B cell (primary cell): Measurements from ENCODE around the gene ALMS1. TPM values are rescaled to one million over a fixed set of nuclear protein-coding genes. Genes with fewer than 3 reads are reported as not detected.
"Not testable (repeated sequence)": the region's sequence is repeated elsewhere in the genome, so short reads cannot be mapped to it uniquely, and the experiment has no call there.

Experiments
- ATAC-seq: fragments of 200-7000 bp; cut with Tn5 transposase; one replicate; pipeline ENCODE4 v1.10.0; 2021; ENCODE audit warnings: low read depth, mild to moderate bottlenecking, moderate number of reproducible peaks, moderate library complexity
- CTCF ChIA-PET: fragments of 350-600 bp; sonication (Branson Sonifier 250); formaldehyde crosslinking; loops from one replicate; lab custom pipeline; 2021; ENCODE audit warnings: antibody characterized with exemption, inconsistent platforms; lab: Charles Lee
- POLR2A ChIA-PET: fragments of 350-600 bp; sonication (Branson Sonifier 250); formaldehyde crosslinking; loops from one replicate; lab custom pipeline; 2021; ENCODE audit warnings: antibody characterized with exemption; lab: Charles Lee
- DNase-seq: peaks from one replicate; pipeline ENCODE4 v3.0.0; 2013
- H2AFZ ChIP-seq: 2 replicates; pipeline ENCODE4 v1.6.1; 2012; ENCODE audit warnings: mild to moderate bottlenecking, low read depth, low read length; ENCODE audit not compliant: insufficient read depth, poor library complexity, severe bottlenecking
- H3K27ac ChIP-seq, 2 donors: 1 replicate in 1 of 2; 2 replicates in 1 of 2; pipeline ENCODE4 v1.5.1; 2012 to 2013; ENCODE audit warnings: low read length in 2 of 2, mild to moderate bottlenecking in 2 of 2, moderate library complexity in 1 of 2
- H3K27me3 ChIP-seq, 4 experiments: fragments of 200-600 bp in 1 of 4; sonication (generic) in 1 of 4; replicated peaks in 1 of 4; 1 replicate in 2 of 4; 2 replicates in 2 of 4; pipeline versions ENCODE4 v1.6.1 to v1.7.0; 2013 to 2016; ENCODE audit warnings: low read length in 3 of 4, mild to moderate bottlenecking in 2 of 4, mixed read lengths in 1 of 4, moderate library complexity in 1 of 4; ENCODE audit not compliant: insufficient read depth in 4 of 4, control insufficient read depth in 3 of 4; ENCODE audit errors: control extremely low read depth in 1 of 4
- H3K36me3 ChIP-seq, 2 experiments: replicated peaks in 1 of 2; 1 replicate in 1 of 2; 2 replicates in 1 of 2; pipeline versions ENCODE4 v1.6.1 to v1.7.1; 2013; ENCODE audit warnings: low read length in 1 of 2; ENCODE audit not compliant: insufficient read depth in 2 of 2, control insufficient read depth in 1 of 2; ENCODE audit errors: control extremely low read depth in 1 of 2, extremely low read depth in 1 of 2
- H3K4me1 ChIP-seq, 2 donors: fragments of 200-600 bp in 1 of 2; sonication (generic) in 1 of 2; 1 replicate in 1 of 2; 2 replicates in 1 of 2; pipeline versions ENCODE4 v1.5.1 to v1.6.1; 2013 to 2017; ENCODE audit warnings: low read length in 2 of 2; ENCODE audit not compliant: control insufficient read depth in 2 of 2, insufficient read depth in 2 of 2
- H3K4me2 ChIP-seq: replicated peaks from 2 replicates; pipeline ENCODE3; 2012; ENCODE audit warnings: mild to moderate bottlenecking, low read depth, low read length; ENCODE audit not compliant: poor library complexity, severe bottlenecking
- H3K4me3 ChIP-seq, 5 experiments: fragments of 200-600 bp in 1 of 5; sonication (generic) in 1 of 5; 1 replicate in 3 of 5; 2 replicates in 2 of 5; pipeline versions ENCODE4 v1.5.1 to v1.7.0; 2011 to 2016; ENCODE audit warnings: low read length in 4 of 5, mild to moderate bottlenecking in 4 of 5, low read depth in 2 of 5, control low read depth in 1 of 5, moderate library complexity in 1 of 5; ENCODE audit not compliant: insufficient read depth in 1 of 5; ENCODE audit errors: control extremely low read depth in 1 of 5, extremely low read depth in 1 of 5
- H3K79me2 ChIP-seq: fragments of 200-600 bp; sonication (generic); one replicate; pipeline ENCODE4 v1.6.0; 2016; ENCODE audit warnings: low read length; ENCODE audit not compliant: control insufficient read depth, insufficient read depth
- H3K9ac ChIP-seq: fragments of 200-600 bp; sonication (generic); 2 replicates; pipeline ENCODE4 v1.6.1; 2017; ENCODE audit warnings: mild to moderate bottlenecking, low read length, moderate library complexity
- H3K9me3 ChIP-seq, 3 donors: one replicate each; pipeline versions ENCODE4 v1.6.1 to v1.7.1; 2013; ENCODE audit warnings: low read length in 2 of 3; ENCODE audit not compliant: control insufficient read depth in 2 of 3, insufficient read depth in 1 of 3; ENCODE audit errors: control extremely low read depth in 1 of 3
- H4K20me1 ChIP-seq: 2 replicates; pipeline ENCODE4 v1.6.0; 2012; ENCODE audit warnings: mild to moderate bottlenecking, low read length; ENCODE audit not compliant: insufficient read depth, control insufficient read depth, poor library complexity, severe bottlenecking
- H3K27ac Mint-ChIP-seq: one replicate; pipeline ENCODE4 v1.8.0; 2021; ENCODE audit warnings: mixed read lengths
- H3K27me3 Mint-ChIP-seq: one replicate; pipeline ENCODE4 v1.8.0; 2021; ENCODE audit warnings: mixed read lengths
- H3K4me1 Mint-ChIP-seq: one replicate; pipeline ENCODE4 v1.8.0; 2021; ENCODE audit warnings: mixed read lengths
- H3K4me3 Mint-ChIP-seq: one replicate; pipeline ENCODE4 v1.8.0; 2021; ENCODE audit warnings: mixed read lengths
- H3K9me3 Mint-ChIP-seq: one replicate; pipeline ENCODE4 v1.8.0; 2022; ENCODE audit warnings: mixed read lengths; ENCODE audit not compliant: insufficient read depth
- EZH2 ChIP-seq: IDR thresholded peaks from 2 replicates; pipeline ENCODE4 v1.6.1; 2012; ENCODE audit warnings: borderline replicate concordance, low read depth, mild to moderate bottlenecking, moderate library complexity, low read length; ENCODE audit not compliant: insufficient read depth, poor library complexity, severe bottlenecking
- WGBS: methylation state at CpG from one replicate; pipeline ENCODE4 v1.1.5; 2013; ENCODE audit warnings: missing lambda C conversion rate; ENCODE audit not compliant: insufficient coverage; 5-methylcytosine and 5-hydroxymethylcytosine counted together
- intact Hi-C: fragments of 100-400 bp; cut with micrococcal nuclease; formaldehyde crosslinking; loops from one replicate; pipeline ENCODE4 v1.10.0; 2022
- polyA plus RNA-seq: library from polyadenylated mRNA; depleted of rRNA; stranded (reverse); fragments of >200 nt; gene quantifications from 2 replicates; pipeline ENCODE4 v1.2.3, GENCODE V29; 2012
- total RNA-seq, 2 donors: library from RNA; stranded (reverse); fragments of 120-200 nt in 1 of 2; gene quantifications; 1 replicate in 1 of 2; 2 replicates in 1 of 2; pipeline versions ENCODE4 v1.2.3 to v1.2.4, GENCODE V29; 2013 to 2022

Gene ALMS1
- total and polyA plus RNA-seq, 2 donors (not counting 1 experiment from before 2014, with no cell fraction given), result 4.8 to 32.1 TPM

- no peak overlapping the region for H3K4me3 ChIP-seq
- ChIA-PET POLR2A (no interaction called here), CTCF (no interaction called here)
- WGBS, result no CpG with 5 or more reads among the region's 1 CpG
- no peaks in the 10 kb centered on the region for H4K20me1 ChIP-seq
- no peak for DNase-seq
- H3K36me3 ChIP-seq, result no peaks in the 10 kb centered on the region
- Mint-ChIP-seq H3K4me3 (no peak overlapping the region), H3K4me1 (no peaks in the 10 kb centered on the region), H3K9me3 (no peaks in the 10 kb centered on the region), H3K27me3 (no peaks in the 10 kb centered on the region), H3K27ac (no peak overlapping the region)
- H3K4me1 ChIP-seq, result no peaks in the 10 kb centered on the region
- no peak overlapping the region for H3K4me2 ChIP-seq
- no peak overlapping the region for H3K9ac ChIP-seq
- H3K79me2 ChIP-seq, result no peaks in the 10 kb centered on the region
- TF ChIP-seq EZH2, result no peak
- no peaks in the 10 kb centered on the region for H3K9me3 ChIP-seq
- intact Hi-C loops, result no loop called here
- no peak overlapping the region for H2AFZ ChIP-seq
- ATAC-seq, result no peak
- no peaks in the 10 kb centered on the region for H3K27me3 ChIP-seq
- no peak overlapping the region for H3K27ac ChIP-seq
Measured at GRCh38 chr2:73468376-73468775, 82.7 kb downstream of the ALMS1 start.

DNA sequence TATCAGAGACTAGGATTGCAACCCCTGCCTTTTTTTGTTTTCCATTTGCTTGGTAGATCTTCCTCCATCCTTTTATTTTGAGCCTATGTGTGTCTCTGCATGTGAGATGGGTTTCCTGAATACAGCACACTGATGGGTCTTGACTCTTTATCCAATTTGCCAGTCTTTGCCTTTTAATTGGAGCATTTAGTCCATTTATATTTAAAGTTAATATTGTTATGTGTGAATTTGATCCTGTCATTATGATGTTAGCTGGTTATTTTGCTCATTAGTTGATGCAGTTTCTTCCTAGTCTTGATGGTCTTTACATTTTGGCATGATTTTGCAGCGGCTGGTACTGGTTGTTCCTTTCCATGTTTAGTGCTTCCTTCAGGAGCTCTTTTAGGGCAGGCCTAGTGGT is 98.2 kb downstream of the ALMS1 start:
- no CpG with 5 or more reads among the region's 1 CpG for WGBS
- not testable (repeated sequence) for H3K36me3 ChIP-seq, DNase-seq

More for the DNA sequence above, 98.2 kb downstream of the ALMS1 start:
- H3K4me2 ChIP-seq, H3K9me3 Mint-ChIP-seq, H3K4me1 Mint-ChIP-seq, H3K27ac ChIP-seq, H3K4me1 ChIP-seq, H3K27me3 ChIP-seq, H4K20me1 ChIP-seq, H3K27me3 Mint-ChIP-seq, POLR2A ChIA-PET, H3K27ac Mint-ChIP-seq, H3K79me2 ChIP-seq, intact Hi-C loops, ATAC-seq, H3K4me3 ChIP-seq, H3K9ac ChIP-seq, H3K4me3 Mint-ChIP-seq, CTCF ChIA-PET, H2AFZ ChIP-seq: not testable (repeated sequence)
- peaks cover 3 to 19% (median 12%) of the 10 kb centered on the region in 3 donors for H3K9me3 ChIP-seq
